ENCODE measurements around the gene E2F6. TPM values are rescaled to one million over a fixed set of nuclear protein-coding genes. Genes with fewer than 3 reads are reported as not detected.
A peak's percentile ranks its signal among the peaks of the same experiment; 100 is the strongest.

E2F6 gene
- total RNA-seq, 1 donor, result 5.8 TPM

GRCh38 chr2:11481426-11481788 is 15.4 kb upstream of the E2F6 start:
- H3K27me3 ChIP-seq (ENCODE audit: insufficient read depth, low read length), result peaks cover 64% of the 10 kb centered on the region

DNA sequence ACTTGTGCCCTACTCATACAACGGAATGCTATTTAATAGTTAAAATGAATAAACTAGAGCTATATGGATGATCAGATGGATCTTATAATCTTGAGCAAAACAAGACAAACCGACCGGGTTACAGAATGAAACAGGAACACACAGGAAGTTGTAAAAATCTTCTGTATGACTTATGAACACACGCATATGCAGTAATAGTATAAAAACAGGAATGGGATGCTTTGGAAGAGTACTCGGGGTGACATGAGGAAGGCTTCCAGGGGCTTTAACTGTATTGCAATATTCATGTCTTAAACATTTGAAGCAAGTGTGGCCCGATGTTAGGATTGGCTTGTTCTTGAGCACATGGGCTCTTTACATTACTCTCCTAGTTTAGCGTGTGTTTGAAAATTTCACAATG is 14.9 kb upstream of the E2F6 start:
- peaks cover 60% of the 10 kb centered on the region for H3K27me3 ChIP-seq (ENCODE audit: insufficient read depth, low read length)
- H3K9me3 ChIP-seq (ENCODE audit: low read depth, low read length), result no peaks in the 10 kb centered on the region

More at GRCh38 chr2:11481426-11481788, 15.4 kb upstream of the E2F6 start:
- Histone ChIP-seq H3K4me3 (ENCODE audit: low read length) (no peak overlapping the region), H3K4me1 (ENCODE audit: insufficient read depth, low read length) (no peaks in the 10 kb centered on the region), H3K9me3 (ENCODE audit: low read depth, low read length) (no peaks in the 10 kb centered on the region)

GRCh38 chr2:11480406-11480805 is 14.4 kb upstream of the E2F6 start:
- no peak overlapping the region for H3K4me3 ChIP-seq (ENCODE audit: low read length)
- H3K9me3 ChIP-seq (ENCODE audit: low read depth, low read length), result no peaks in the 10 kb centered on the region
- peaks cover 56% of the 10 kb centered on the region for H3K27me3 ChIP-seq (ENCODE audit: insufficient read depth, low read length)
- no peaks in the 10 kb centered on the region for H3K4me1 ChIP-seq (ENCODE audit: insufficient read depth, low read length)

More for the DNA sequence above, 14.9 kb upstream of the E2F6 start:
- Histone ChIP-seq H3K4me1 (ENCODE audit: insufficient read depth, low read length) (no peaks in the 10 kb centered on the region), H3K4me3 (ENCODE audit: low read length) (no peak overlapping the region)

GRCh38 chr2:11478899-11479605 is 13.1 kb upstream of the E2F6 start:
- H3K9me3 ChIP-seq (ENCODE audit: low read depth, low read length), result no peaks in the 10 kb centered on the region
- H3K27me3 ChIP-seq (ENCODE audit: insufficient read depth, low read length), result peaks cover 47% of the 10 kb centered on the region
- no peaks in the 10 kb centered on the region for H3K4me1 ChIP-seq (ENCODE audit: insufficient read depth, low read length)
- H3K4me3 ChIP-seq (ENCODE audit: low read length), result no peak overlapping the region

- Histone ChIP-seq H3K4me1 (ENCODE audit: insufficient read depth, low read length) (no peaks in the 10 kb centered on the region), H3K9me3 (ENCODE audit: low read depth, low read length) (no peaks in the 10 kb centered on the region), H3K27me3 (ENCODE audit: insufficient read depth, low read length) (peaks cover 37% of the 10 kb centered on the region), H3K4me3 (ENCODE audit: low read length) (no peak overlapping the region)
These were observed 12.0 kb upstream of the E2F6 start for GRCh38 chr2:11477994-11478393.

DNA sequence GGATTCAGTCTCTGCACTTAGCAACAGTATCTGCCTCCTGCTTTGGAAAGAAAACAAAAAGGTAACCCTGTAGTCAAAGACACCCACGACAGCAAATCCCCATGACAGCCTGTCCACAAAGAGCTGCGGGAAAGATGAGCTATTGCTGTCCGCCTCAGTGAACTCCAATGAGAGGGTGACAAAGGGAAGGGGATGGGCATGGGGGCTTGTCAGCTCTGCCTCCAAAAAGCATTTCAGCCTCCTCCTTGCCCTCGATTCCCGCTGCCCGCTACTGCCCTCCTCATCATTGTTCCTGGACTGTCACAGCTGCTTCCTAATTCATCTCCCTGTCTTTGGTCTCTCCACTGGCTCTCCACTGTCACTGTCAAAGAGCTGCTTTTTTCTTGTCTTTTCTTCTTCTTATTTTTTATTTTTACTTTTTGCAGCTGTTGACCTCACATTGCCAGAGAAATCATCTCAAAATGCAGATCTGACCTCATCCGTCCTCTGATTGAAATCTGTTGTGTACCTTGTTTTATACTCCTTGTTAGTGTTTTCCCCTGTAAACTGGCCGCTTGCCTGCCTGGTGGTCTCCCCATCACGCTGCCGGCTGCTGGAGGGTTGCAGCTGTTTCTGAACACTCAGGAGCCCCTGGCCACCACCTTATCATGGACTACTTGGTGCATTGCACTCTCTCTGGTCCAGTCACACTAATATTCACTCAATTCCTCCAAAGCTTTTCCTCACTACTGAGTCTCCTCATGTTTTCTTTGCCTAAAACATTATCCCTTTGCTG is 7.9 kb upstream of the E2F6 start:
- H3K27me3 ChIP-seq (ENCODE audit: insufficient read depth, low read length), result peaks cover 5% of the 10 kb centered on the region
- no peaks in the 10 kb centered on the region for H3K4me1 ChIP-seq (ENCODE audit: insufficient read depth, low read length)
- no peaks in the 10 kb centered on the region for H3K9me3 ChIP-seq (ENCODE audit: low read depth, low read length)
- H3K4me3 ChIP-seq (ENCODE audit: low read length), result no peak overlapping the region

DNA sequence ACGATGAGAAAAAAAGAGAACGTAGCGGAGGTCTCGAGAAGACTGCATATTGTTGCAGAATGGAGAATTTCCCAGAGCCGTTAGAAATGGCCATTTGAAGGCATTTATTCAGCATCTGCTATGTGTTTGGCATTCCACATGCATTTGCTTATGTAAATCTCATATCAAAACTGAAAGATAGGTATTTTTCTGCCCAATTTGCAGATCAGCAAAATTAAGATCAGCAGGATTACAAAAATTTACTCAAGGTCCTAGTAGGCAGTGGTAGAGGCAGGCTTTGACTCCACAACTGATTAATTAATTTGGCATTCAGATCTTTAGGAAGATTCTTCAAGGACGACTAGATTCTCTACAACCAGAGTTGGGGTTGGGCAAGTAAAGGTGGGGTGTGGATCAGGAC is 1.8 kb upstream of the E2F6 start:
- H3K27me3 ChIP-seq (ENCODE audit: insufficient read depth, low read length), result no peaks in the 10 kb centered on the region
- H3K4me1 ChIP-seq (ENCODE audit: insufficient read depth, low read length), result peaks cover 22% of the 10 kb centered on the region
- no peak overlapping the region for H3K4me3 ChIP-seq (ENCODE audit: low read length)
- no peaks in the 10 kb centered on the region for H3K9me3 ChIP-seq (ENCODE audit: low read depth, low read length)

DNA sequence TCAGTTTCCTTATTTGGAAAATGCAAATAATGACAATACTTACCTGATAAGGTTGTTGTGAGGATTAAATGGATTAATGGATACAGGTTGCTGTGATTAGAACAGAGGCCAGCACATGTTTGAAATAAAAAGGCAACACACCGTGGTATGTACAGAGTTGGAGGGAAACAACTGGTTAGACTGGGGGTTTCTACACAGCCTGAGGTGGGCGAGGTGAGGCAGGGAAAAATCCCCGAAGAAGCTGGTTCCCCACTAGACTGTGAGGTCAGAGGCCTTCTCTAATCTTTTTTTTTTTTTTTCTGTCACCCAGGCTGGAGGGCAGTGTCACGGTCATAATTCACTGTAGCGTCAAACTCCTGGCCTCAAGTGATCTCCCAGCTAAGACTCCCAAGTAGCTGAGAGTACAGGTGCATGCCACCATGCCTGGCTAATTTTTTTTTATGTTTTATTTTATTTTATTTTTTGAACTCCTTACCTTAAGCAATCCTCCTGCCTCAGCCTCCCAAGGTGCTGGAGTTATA is 1.2 kb upstream of the E2F6 start:
- H3K27me3 ChIP-seq (ENCODE audit: insufficient read depth, low read length), result no peaks in the 10 kb centered on the region
- H3K4me1 ChIP-seq (ENCODE audit: insufficient read depth, low read length), result peaks cover 22% of the 10 kb centered on the region
- H3K9me3 ChIP-seq (ENCODE audit: low read depth, low read length), result no peaks in the 10 kb centered on the region
- H3K4me3 ChIP-seq (ENCODE audit: low read length), result no peak overlapping the region

- Histone ChIP-seq H3K9me3 (ENCODE audit: low read depth, low read length) (no peaks in the 10 kb centered on the region), H3K27me3 (ENCODE audit: insufficient read depth, low read length) (no peaks in the 10 kb centered on the region), H3K4me3 (ENCODE audit: low read length) (peak overlapping the region; percentile 92), H3K4me1 (ENCODE audit: insufficient read depth, low read length) (peaks cover 22% of the 10 kb centered on the region)
These were observed 557 bp upstream of the E2F6 start for GRCh38 chr2:11466307-11467128.

DNA sequence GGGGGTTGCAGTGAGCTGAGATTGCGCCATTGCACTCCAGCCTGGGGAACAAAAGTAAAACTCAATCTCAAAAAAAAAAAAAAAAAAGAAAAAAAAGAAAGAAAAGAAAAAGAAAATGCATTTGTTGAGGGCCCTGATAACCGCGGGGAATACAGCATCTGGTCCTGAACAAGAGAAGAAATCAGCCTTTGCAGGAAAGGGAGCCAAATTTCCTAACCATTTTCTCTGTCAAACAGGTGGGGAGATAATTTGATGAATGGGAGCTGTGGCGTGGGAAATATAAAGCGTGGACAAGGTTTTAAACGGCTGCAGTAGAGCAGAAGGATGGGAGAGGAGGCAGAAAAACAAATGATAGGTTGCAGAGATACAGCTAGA is 864 bp downstream of the E2F6 start:
- Histone ChIP-seq H3K4me3 (ENCODE audit: low read length) (peak overlapping the region; percentile 92), H3K9me3 (ENCODE audit: low read depth, low read length) (no peaks in the 10 kb centered on the region), H3K4me1 (ENCODE audit: insufficient read depth, low read length) (peaks cover 22% of the 10 kb centered on the region), H3K27me3 (ENCODE audit: insufficient read depth, low read length) (no peaks in the 10 kb centered on the region)

DNA sequence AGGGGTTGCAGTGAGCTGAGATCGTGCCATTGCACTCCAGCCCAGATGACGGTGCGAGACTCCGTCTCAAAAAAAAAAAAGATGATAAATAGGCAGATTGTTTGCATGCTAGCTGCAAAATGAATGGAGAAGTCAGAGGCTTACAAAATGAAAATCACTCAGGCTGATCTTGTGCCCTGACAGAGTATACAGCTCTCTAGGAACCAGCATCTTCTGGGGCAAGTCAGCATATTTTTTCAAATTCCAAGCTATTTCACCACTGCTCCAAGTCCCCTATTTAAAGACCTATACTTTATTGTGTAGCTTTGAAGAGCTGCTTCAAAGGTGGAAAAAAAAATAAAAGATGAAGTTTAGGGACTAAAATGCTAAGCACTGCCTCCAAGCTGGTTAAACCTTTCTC is 6.1 kb downstream of the E2F6 start:
- no peaks in the 10 kb centered on the region for H3K27me3 ChIP-seq (ENCODE audit: insufficient read depth, low read length)
- no peak overlapping the region for H3K4me3 ChIP-seq (ENCODE audit: low read length)
- peaks cover 8% of the 10 kb centered on the region for H3K4me1 ChIP-seq (ENCODE audit: insufficient read depth, low read length)
- H3K9me3 ChIP-seq (ENCODE audit: low read depth, low read length), result no peaks in the 10 kb centered on the region

GRCh38 chr2:11458753-11459152 is 7.2 kb downstream of the E2F6 start:
- H3K4me3 ChIP-seq (ENCODE audit: low read length), result no peak overlapping the region
- H3K4me1 ChIP-seq (ENCODE audit: insufficient read depth, low read length), result peaks cover 2% of the 10 kb centered on the region
- H3K27me3 ChIP-seq (ENCODE audit: insufficient read depth, low read length), result no peaks in the 10 kb centered on the region
- no peaks in the 10 kb centered on the region for H3K9me3 ChIP-seq (ENCODE audit: low read depth, low read length)

- Histone ChIP-seq H3K4me3 (ENCODE audit: low read length) (no peak overlapping the region), H3K4me1 (ENCODE audit: insufficient read depth, low read length) (no peaks in the 10 kb centered on the region), H3K9me3 (ENCODE audit: low read depth, low read length) (no peaks in the 10 kb centered on the region), H3K27me3 (ENCODE audit: insufficient read depth, low read length) (no peaks in the 10 kb centered on the region)
These were observed 8.0 kb downstream of the E2F6 start for GRCh38 chr2:11457935-11458334.

GRCh38 chr2:11456251-11456650 is 9.7 kb downstream of the E2F6 start:
- Histone ChIP-seq H3K9me3 (ENCODE audit: low read depth, low read length) (no peaks in the 10 kb centered on the region), H3K27me3 (ENCODE audit: insufficient read depth, low read length) (no peaks in the 10 kb centered on the region), H3K4me3 (ENCODE audit: low read length) (no peak overlapping the region), H3K4me1 (ENCODE audit: insufficient read depth, low read length) (no peaks in the 10 kb centered on the region)

GRCh38 chr2:11454824-11455223 is 11.1 kb downstream of the E2F6 start:
- Histone ChIP-seq H3K27me3 (ENCODE audit: insufficient read depth, low read length) (no peaks in the 10 kb centered on the region), H3K9me3 (ENCODE audit: low read depth, low read length) (no peaks in the 10 kb centered on the region), H3K4me3 (ENCODE audit: low read length) (no peak overlapping the region), H3K4me1 (ENCODE audit: insufficient read depth, low read length) (no peaks in the 10 kb centered on the region)
